GM18502 (cell line): Measurements from ENCODE around the gene PCP4.

Experiments
- ATAC-seq: cut with Tn5 transposase; IDR thresholded peaks from one replicate; pipeline ENCODE4 v1.9.1; 2021; ENCODE audit warnings: mild to moderate bottlenecking; ENCODE audit not compliant: unreplicated experiment, poor library complexity

PCP4 gene

GRCh38 chr21:39966786-39967185 is 99.5 kb downstream of the PCP4 start:
- ATAC-seq: no peak

GRCh38 chr21:39968010-39968409 is 100.8 kb downstream of the PCP4 start:
- no peak for ATAC-seq

- ATAC-seq: no peak
Measured at GRCh38 chr21:39969691-39970364, 102.6 kb downstream of the PCP4 start.

- no peak for ATAC-seq
Measured at GRCh38 chr21:39971956-39972355, 104.7 kb downstream of the PCP4 start.

GRCh38 chr21:39972471-39972870 is 105.2 kb downstream of the PCP4 start:
- ATAC-seq: no peak

- no peak for ATAC-seq
Measured at GRCh38 chr21:39972976-39973770, 105.9 kb downstream of the PCP4 start.

- ATAC-seq: no peak
Measured at GRCh38 chr21:39976800-39977199, 109.6 kb downstream of the PCP4 start.
